ENCODE data around the gene STC2.

DNA sequence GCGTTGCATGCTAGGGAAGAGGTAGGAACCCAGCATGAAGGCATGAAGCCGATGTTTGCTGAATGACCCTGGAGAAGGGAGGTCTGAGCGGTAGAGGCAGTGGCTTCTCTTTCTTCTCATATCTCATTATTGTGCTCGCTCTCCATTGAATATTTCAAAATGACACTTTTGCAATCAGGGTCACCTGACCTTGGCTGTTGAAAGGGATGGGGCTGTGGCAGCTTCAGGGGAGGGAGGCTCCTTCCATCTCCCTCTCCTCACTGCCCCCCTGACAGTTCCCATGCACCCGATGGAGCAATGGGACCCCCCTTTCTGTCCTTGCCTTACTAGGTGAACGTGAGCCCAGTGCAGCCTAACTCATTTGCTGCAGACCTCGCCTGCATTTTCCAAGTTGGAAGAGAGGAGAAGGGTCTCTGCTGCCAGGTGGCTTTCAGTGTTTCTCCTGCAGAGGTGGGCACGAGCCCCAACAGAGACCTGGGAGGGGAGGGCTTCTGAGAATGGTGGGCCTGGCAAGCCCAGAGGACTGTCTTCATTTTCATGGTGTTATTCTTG lies 17.9 kb downstream of the STC2 start:
- TF ChIP-seq, protein P1, sequence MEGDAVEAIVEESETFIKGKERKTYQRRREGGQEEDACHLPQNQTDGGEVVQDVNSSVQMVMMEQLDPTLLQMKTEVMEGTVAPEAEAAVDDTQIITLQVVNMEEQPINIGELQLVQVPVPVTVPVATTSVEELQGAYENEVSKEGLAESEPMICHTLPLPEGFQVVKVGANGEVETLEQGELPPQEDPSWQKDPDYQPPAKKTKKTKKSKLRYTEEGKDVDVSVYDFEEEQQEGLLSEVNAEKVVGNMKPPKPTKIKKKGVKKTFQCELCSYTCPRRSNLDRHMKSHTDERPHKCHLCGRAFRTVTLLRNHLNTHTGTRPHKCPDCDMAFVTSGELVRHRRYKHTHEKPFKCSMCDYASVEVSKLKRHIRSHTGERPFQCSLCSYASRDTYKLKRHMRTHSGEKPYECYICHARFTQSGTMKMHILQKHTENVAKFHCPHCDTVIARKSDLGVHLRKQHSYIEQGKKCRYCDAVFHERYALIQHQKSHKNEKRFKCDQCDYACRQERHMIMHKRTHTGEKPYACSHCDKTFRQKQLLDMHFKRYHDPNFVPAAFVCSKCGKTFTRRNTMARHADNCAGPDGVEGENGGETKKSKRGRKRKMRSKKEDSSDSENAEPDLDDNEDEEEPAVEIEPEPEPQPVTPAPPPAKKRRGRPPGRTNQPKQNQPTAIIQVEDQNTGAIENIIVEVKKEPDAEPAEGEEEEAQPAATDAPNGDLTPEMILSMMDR (IDR thresholded peaks at IDR 0.05; ENCODE audit: low read length): no peak
- no peak for TF ChIP-seq EZH2 (IDR thresholded peaks at IDR 0.05; ENCODE audit: borderline replicate concordance, low read length)
